Peyer's patch (tissue), 4 donors: ENCODE results near the gene RNASEH2A. TPM values are rescaled to one million over a fixed set of nuclear protein-coding genes. Genes with fewer than 3 reads are reported as not detected.
A peak's percentile ranks its signal among the peaks of the same experiment; 100 is the strongest.

Experiments used
- DNase-seq, 3 donors: peaks; one replicate each; pipeline ENCODE4 v3.0.0-alpha.2; 2017 to 2019
- H3K27ac ChIP-seq, 4 donors: fragments of 200-600 bp; sonication (generic); one replicate each; pipeline ENCODE4 v1.5.1; 2016 to 2019
- H3K27me3 ChIP-seq, 2 donors: fragments of 200-600 bp; sonication (generic); one replicate each; pipeline ENCODE4 v1.5.1; 2019
- H3K36me3 ChIP-seq, 3 donors: fragments of 200-600 bp; sonication (generic); one replicate each; pipeline ENCODE4 v1.5.1; 2016 to 2019
- H3K4me1 ChIP-seq, 4 donors: fragments of 200-600 bp; sonication (generic); one replicate each; pipeline ENCODE4 v1.5.1; 2016 to 2019
- H3K4me3 ChIP-seq, 4 donors: fragments of 200-600 bp; sonication (generic); 1 replicate in 3 of 4; 2 replicates in 1 of 4; pipeline ENCODE4 v1.5.1; 2016 to 2019; ENCODE audit warnings: mild to moderate bottlenecking in 1 of 4
- H3K9me3 ChIP-seq, 4 donors: fragments of 200-600 bp; sonication (generic); one replicate each; pipeline ENCODE4 v1.5.1; 2016 to 2019; ENCODE audit warnings: mild to moderate bottlenecking in 1 of 4
- POLR2A ChIP-seq, 2 donors: fragments of 450-650 bp; IDR thresholded peaks; one replicate each; pipeline ENCODE4 v1.5.1; 2017; ENCODE audit warnings: antibody characterized with exemption in 2 of 2, mild to moderate bottlenecking in 2 of 2, moderate library complexity in 2 of 2
- total RNA-seq, 4 donors: library from RNA; depleted of rRNA; stranded (reverse); fragments of >200 nt; gene quantifications; one replicate each; pipeline ENCODE4 v1.1.0, GENCODE V29; 2016
- TF ChIP-seq, protein P1 (sequence below), 6 experiments: fragments of 450-650 bp in 4 of 6; fragments of 200-600 bp in 2 of 6; sonication (generic) in 1 of 6; IDR thresholded peaks; one replicate each; pipeline ENCODE4 v1.5.1; 2017 to 2019; ENCODE audit warnings: antibody characterized with exemption in 6 of 6, mild to moderate bottlenecking in 3 of 6, moderate library complexity in 1 of 6

The RNASEH2A gene
- total RNA-seq, 4 donors from 2014 or later = 5.9 to 24.8 (median 9.4) TPM

DNA sequence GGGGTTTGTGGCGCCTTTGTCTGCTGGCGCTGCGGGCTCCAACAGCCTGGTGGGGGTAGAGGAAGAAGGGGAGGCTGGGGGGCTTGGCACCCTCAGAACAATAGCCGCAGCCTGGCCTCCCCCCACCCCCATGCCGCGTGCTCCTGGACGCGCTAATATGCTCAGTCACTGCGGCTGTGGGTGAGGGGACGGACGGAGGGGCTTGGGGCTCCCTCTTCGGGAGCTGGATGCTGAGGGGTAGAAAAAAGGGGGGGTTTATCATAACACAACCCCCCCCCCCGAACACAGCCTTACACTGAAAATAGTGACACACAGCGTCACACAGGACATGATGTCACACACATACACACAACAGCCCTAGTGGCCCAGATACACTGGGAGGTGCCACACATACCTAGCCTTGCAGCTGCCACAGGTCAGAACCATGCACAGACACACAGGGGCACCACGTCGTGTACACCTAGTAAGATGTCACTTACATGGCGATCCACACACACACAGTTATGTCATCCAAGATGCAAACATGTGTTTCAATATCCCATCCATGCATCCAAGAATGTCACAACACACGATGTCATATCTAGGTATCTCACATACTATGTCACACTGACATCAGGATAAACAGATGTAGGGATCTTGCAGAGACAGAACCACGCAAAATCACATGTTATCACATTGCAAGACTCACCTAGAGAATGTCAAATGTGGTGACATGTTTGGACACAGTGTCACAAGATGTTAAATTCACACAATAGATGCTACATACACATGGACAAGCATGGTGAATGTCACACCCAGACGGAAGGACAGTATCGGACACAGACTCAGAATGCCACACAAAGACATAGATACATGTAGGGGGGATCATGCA lies 32.7 kb downstream of the RNASEH2A start:
- Histone ChIP-seq H3K27me3 (peaks cover 0 to 54% of the 10 kb centered on the region in 2 donors), H3K36me3 (no peaks in the 10 kb centered on the region), H3K27ac (no peak overlapping the region), H3K4me3 (peak overlapping the region in 3 of 4 donors; percentile 40 to 51 (median 41)), H3K4me1 (peaks cover 0 to 23% (median 12%) of the 10 kb centered on the region in 4 donors), H3K9me3 (no peaks in the 10 kb centered on the region)
- DNase-seq = no peak
- no peak for TF ChIP-seq POLR2A (IDR thresholded peaks at IDR 0.05)
- TF ChIP-seq, protein P1, sequence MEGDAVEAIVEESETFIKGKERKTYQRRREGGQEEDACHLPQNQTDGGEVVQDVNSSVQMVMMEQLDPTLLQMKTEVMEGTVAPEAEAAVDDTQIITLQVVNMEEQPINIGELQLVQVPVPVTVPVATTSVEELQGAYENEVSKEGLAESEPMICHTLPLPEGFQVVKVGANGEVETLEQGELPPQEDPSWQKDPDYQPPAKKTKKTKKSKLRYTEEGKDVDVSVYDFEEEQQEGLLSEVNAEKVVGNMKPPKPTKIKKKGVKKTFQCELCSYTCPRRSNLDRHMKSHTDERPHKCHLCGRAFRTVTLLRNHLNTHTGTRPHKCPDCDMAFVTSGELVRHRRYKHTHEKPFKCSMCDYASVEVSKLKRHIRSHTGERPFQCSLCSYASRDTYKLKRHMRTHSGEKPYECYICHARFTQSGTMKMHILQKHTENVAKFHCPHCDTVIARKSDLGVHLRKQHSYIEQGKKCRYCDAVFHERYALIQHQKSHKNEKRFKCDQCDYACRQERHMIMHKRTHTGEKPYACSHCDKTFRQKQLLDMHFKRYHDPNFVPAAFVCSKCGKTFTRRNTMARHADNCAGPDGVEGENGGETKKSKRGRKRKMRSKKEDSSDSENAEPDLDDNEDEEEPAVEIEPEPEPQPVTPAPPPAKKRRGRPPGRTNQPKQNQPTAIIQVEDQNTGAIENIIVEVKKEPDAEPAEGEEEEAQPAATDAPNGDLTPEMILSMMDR (IDR thresholded peaks at IDR 0.05) = no peak

DNA sequence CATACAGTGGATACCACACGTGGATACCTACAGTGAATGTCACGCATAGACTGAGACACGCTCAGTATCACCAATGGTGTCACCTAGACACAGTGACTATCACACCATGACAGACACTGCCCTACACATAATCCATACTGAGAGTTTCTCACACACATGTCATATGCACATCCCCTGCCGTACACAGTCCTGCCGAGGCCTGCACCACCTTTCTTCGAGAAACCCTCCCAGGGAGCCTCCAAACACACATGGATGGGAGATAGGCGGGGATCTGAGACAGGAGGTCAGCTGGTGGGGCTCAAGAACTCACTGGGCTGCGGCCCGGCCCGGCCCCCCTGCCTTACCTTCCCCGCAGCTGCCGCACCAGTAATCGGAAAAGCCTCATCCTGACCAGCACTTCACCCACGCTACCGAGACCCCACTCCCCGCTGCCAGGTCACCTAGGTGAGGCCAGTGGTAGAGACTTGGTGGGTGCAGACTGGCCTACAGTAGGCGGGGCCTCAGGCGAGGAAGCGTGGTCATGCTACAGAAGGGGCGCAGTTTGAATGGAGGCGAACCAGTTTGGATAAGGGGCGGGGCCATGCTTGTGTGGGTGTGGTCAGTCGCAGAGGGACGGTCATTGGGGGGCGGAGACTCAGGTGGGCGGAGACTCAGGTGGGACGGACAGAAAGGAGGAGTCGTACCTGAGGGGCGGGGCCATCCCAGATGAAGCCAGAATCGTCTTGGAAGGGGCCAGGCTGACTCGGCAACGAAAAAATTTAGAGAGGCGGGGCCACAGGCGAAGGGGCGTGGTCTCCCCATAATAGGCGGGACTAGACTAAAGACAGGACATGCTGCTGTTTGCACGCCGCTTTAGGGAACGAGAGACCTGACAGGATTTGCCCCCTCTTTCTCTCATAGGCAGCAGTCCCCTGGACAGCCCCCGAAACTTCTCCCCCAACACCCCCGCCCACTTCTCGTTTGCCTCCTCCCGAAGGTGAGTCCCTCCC lies 34.0 kb downstream of the RNASEH2A start:
- no peak for TF ChIP-seq POLR2A (IDR thresholded peaks at IDR 0.05)
- TF ChIP-seq, protein P1 (IDR thresholded peaks at IDR 0.05) = no peak
- H3K9me3 ChIP-seq = no peaks in the 10 kb centered on the region
- H3K4me3 ChIP-seq = peak overlapping the region in 1 of 4 donors; percentile 28
- H3K4me1 ChIP-seq = peaks cover 0 to 19% (median 11%) of the 10 kb centered on the region in 4 donors
- H3K27me3 ChIP-seq = peaks cover 0 to 41% of the 10 kb centered on the region in 2 donors
- H3K36me3 ChIP-seq = no peaks in the 10 kb centered on the region
- H3K27ac ChIP-seq = no peak overlapping the region
- peak in 2 of 3 donors; percentile 70 to 78 for DNase-seq

DNA sequence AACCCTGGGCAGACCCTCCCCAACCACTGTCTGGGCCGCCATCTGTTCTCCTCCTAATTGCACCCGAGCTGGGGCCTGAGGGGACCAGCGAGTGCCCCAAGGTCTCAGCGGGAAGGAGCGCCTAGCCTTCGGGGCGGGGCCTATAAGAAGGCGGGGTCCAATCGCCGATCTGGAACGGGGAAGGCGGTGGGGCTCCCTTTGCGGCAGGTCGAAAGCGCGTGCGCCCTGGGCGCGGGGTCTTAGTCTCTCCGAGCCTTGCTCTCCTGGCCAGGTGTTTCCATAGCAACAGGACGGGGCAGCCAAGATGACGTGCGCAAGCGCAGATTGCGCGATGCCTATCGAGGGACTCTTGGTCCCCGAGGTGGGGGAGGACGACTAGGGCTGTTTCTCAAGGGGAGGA lies 34.7 kb downstream of the RNASEH2A start:
- DNase-seq = no peak
- peaks cover 0 to 19% (median 11%) of the 10 kb centered on the region in 4 donors for H3K4me1 ChIP-seq
- no peaks in the 10 kb centered on the region for H3K36me3 ChIP-seq
- H3K27me3 ChIP-seq = peaks cover 0 to 34% of the 10 kb centered on the region in 2 donors
- H3K4me3 ChIP-seq = peak overlapping the region in 1 of 4 donors; percentile 28
- no peak overlapping the region for H3K27ac ChIP-seq
- TF ChIP-seq POLR2A (IDR thresholded peaks at IDR 0.05) = no peak
- TF ChIP-seq, protein P1 (IDR thresholded peaks at IDR 0.05) = no peak
- no peaks in the 10 kb centered on the region for H3K9me3 ChIP-seq

DNA sequence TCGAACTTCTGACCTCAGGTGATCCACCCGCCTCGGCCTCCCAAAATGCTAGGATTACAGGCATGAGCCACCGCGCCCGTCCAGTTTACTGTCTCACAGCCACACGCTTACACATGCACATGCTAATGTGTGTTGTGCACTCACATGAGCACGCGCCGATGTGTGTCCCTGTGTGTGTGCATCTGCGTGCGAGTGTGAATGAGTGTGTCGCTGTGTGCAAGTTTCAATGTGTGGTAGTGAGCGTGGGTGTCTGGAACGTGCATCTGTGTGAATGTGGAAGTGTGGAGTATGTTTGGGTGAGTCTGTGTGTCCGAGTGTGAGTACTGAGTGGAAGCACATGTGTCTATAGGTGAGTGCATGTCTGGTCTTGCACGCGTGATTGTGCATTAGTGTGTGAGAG lies 36.1 kb downstream of the RNASEH2A start:
- no peak for DNase-seq
- TF ChIP-seq, protein P1 (IDR thresholded peaks at IDR 0.05) = no peak
- no peak for TF ChIP-seq POLR2A (IDR thresholded peaks at IDR 0.05)
- Histone ChIP-seq H3K27ac (no peak overlapping the region), H3K36me3 (no peaks in the 10 kb centered on the region), H3K4me3 (no peak overlapping the region), H3K9me3 (no peaks in the 10 kb centered on the region), H3K27me3 (peaks cover 0 to 26% of the 10 kb centered on the region in 2 donors), H3K4me1 (peaks cover 0 to 23% (median 13%) of the 10 kb centered on the region in 4 donors)

DNA sequence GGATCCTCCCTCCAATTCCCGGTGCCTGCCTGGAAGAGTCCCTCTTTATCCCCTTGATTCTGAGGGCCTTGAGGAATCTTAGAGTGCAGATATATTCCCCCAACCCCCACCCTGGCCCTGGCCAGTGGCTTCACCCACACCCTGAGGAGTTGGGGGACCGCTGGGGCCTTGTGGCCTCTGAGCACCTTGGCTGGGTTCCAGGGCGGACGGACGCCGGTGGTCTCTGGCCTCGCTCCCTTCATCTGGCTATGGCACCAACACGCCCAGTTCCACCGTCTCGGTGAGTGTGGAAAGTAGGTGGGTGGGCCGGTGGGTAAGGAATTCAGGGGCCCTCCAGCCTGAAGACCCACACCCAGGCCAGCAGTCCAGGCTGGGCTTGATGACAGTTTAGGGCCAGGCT lies 36.9 kb downstream of the RNASEH2A start:
- Histone ChIP-seq H3K9me3 (no peaks in the 10 kb centered on the region), H3K27me3 (peaks cover 0 to 26% of the 10 kb centered on the region in 2 donors), H3K4me1 (peaks cover 0 to 24% (median 14%) of the 10 kb centered on the region in 4 donors), H3K4me3 (no peak overlapping the region), H3K36me3 (no peaks in the 10 kb centered on the region), H3K27ac (no peak overlapping the region)
- DNase-seq = no peak
- TF ChIP-seq, protein P1 (IDR thresholded peaks at IDR 0.05) = no peak
- no peak for TF ChIP-seq POLR2A (IDR thresholded peaks at IDR 0.05)
